Ectodermal cell (in vitro differentiated cells): ENCODE measurements around the gene ALDH4A1. TPM values are rescaled to one million over a fixed set of nuclear protein-coding genes. Genes with fewer than 3 reads are reported as not detected.

Experiments used
- H3K27ac ChIP-seq: 2 replicates; pipeline ENCODE4 v1.7.0; 2013; ENCODE audit warnings: mild to moderate bottlenecking, low read depth, low read length; ENCODE audit not compliant: insufficient read depth, poor library complexity, severe bottlenecking
- H3K27me3 ChIP-seq: 2 replicates; pipeline ENCODE4 v1.7.0; 2013; ENCODE audit warnings: mild to moderate bottlenecking, low read length; ENCODE audit not compliant: insufficient read depth, control insufficient read depth, poor library complexity, severe bottlenecking
- H3K36me3 ChIP-seq: one replicate; pipeline ENCODE4 v1.7.0; 2013; ENCODE audit warnings: low read length; ENCODE audit not compliant: control insufficient read depth, insufficient read depth
- H3K4me1 ChIP-seq: one replicate; pipeline ENCODE4 v1.7.0; 2013; ENCODE audit warnings: low read length; ENCODE audit not compliant: control insufficient read depth, insufficient read depth
- H3K4me3 ChIP-seq: 2 replicates; pipeline ENCODE4 v1.7.0; 2013; ENCODE audit warnings: low read depth, low read length, control low read depth; ENCODE audit not compliant: insufficient read depth
- H3K9me3 ChIP-seq: 2 replicates; pipeline ENCODE4 v1.7.0; 2013; ENCODE audit warnings: mild to moderate bottlenecking, low read length, moderate library complexity; ENCODE audit not compliant: control insufficient read depth
- WGBS, 2 experiments: methylation state at CpG; one replicate each; pipeline ENCODE4 v1.1.7; 2013; ENCODE audit warnings: missing lambda C conversion rate in 2 of 2; 5-methylcytosine and 5-hydroxymethylcytosine counted together
- polyA plus RNA-seq, 4 experiments: library from polyadenylated mRNA; stranded (reverse); fragments of 50-300 nt; gene quantifications; one replicate each; pipeline ENCODE4 v1.2.3, GENCODE V29; 2013

Gene ALDH4A1
- polyA plus RNA-seq (2013, experiment 1 of 4): 29.1 TPM
- 33.0 TPM for polyA plus RNA-seq (2013, experiment 2 of 4)
- 20.8 TPM for polyA plus RNA-seq (2013, experiment 3 of 4)
- 23.2 TPM for polyA plus RNA-seq (2013, experiment 4 of 4)

GRCh38 chr1:18902523-18903290 is at the start of gene ALDH4A1:
ALDH4A1 (minus strand) TSS chr1:18902555; CDS start chr1:18902523, 32 bp downstream.
- Histone ChIP-seq H3K9me3 (no peaks in the 10 kb centered on the region), H3K27ac (peak within 1 kb of the TSS; percentile 96)
- WGBS, 2 experiments: 0 to 1% methylated on average over 55 of the region's 55 CpGs

GRCh38 chr1:18951818-18952391 is 49.5 kb upstream of the ALDH4A1 start:
- no peaks in the 10 kb centered on the region for H3K36me3 ChIP-seq
- H3K4me3 ChIP-seq: no peak overlapping the region
- H3K9me3 ChIP-seq: no peaks in the 10 kb centered on the region
- 89% methylated on average over 8 of the region's 8 CpGs for WGBS, 2 experiments
- no peak overlapping the region for H3K27ac ChIP-seq
- H3K27me3 ChIP-seq: peaks cover 30% of the 10 kb centered on the region
- H3K4me1 ChIP-seq: peaks cover 36% of the 10 kb centered on the region

More at GRCh38 chr1:18902523-18903290, at the start of gene ALDH4A1:
- Histone ChIP-seq H3K4me1 (peaks cover 15% of the 10 kb centered on the region), H3K4me3 (peak within 1 kb of the TSS; percentile 87), H3K36me3 (no peaks in the 10 kb centered on the region), H3K27me3 (peaks cover 7% of the 10 kb centered on the region)

GRCh38 chr1:18951416-18951815 is 49.1 kb upstream of the ALDH4A1 start:
- H3K4me1 ChIP-seq: peaks cover 37% of the 10 kb centered on the region
- no peak overlapping the region for H3K27ac ChIP-seq

GRCh38 chr1:18950401-18951026 is 48.2 kb upstream of the ALDH4A1 start:
- Histone ChIP-seq H3K4me3 (no peak overlapping the region), H3K36me3 (no peaks in the 10 kb centered on the region), H3K27ac (peak overlapping the region; percentile 68), H3K4me1 (peaks cover 41% of the 10 kb centered on the region), H3K27me3 (peaks cover 23% of the 10 kb centered on the region), H3K9me3 (no peaks in the 10 kb centered on the region)
- WGBS, 2 experiments: 73 to 78% methylated on average over 19 of the region's 19 CpGs

More at GRCh38 chr1:18951416-18951815, 49.1 kb upstream of the ALDH4A1 start:
- no peaks in the 10 kb centered on the region for H3K9me3 ChIP-seq
- WGBS, 2 experiments: 86 to 87% methylated on average over 9 of the region's 9 CpGs
- H3K36me3 ChIP-seq: no peaks in the 10 kb centered on the region
- no peak overlapping the region for H3K4me3 ChIP-seq
- peaks cover 28% of the 10 kb centered on the region for H3K27me3 ChIP-seq

GRCh38 chr1:18949686-18950400 is 47.5 kb upstream of the ALDH4A1 start:
- Histone ChIP-seq H3K4me3 (no peak overlapping the region), H3K27me3 (peaks cover 16% of the 10 kb centered on the region), H3K4me1 (peaks cover 47% of the 10 kb centered on the region), H3K9me3 (no peaks in the 10 kb centered on the region), H3K27ac (peak overlapping the region; percentile 68), H3K36me3 (no peaks in the 10 kb centered on the region)
- 17 to 20% methylated on average over 22 of the region's 22 CpGs for WGBS, 2 experiments

GRCh38 chr1:18948913-18949685 is 46.7 kb upstream of the ALDH4A1 start:
- Histone ChIP-seq H3K4me3 (no peak overlapping the region), H3K36me3 (no peaks in the 10 kb centered on the region), H3K4me1 (peaks cover 50% of the 10 kb centered on the region), H3K27ac (peak overlapping the region; percentile 68), H3K9me3 (no peaks in the 10 kb centered on the region), H3K27me3 (peaks cover 9% of the 10 kb centered on the region)
- 68 to 69% methylated on average over 23 of the region's 23 CpGs for WGBS, 2 experiments

GRCh38 chr1:18948048-18948912 is 45.9 kb upstream of the ALDH4A1 start:
- no peak overlapping the region for H3K27ac ChIP-seq

GRCh38 chr1:18947570-18947969 is 45.2 kb upstream of the ALDH4A1 start:
- WGBS, 2 experiments: 87 to 91% methylated on average over 9 of the region's 9 CpGs
- Histone ChIP-seq H3K27me3 (no peaks in the 10 kb centered on the region), H3K36me3 (no peaks in the 10 kb centered on the region), H3K27ac (no peak overlapping the region), H3K9me3 (no peaks in the 10 kb centered on the region), H3K4me1 (peaks cover 50% of the 10 kb centered on the region), H3K4me3 (no peak overlapping the region)

More at GRCh38 chr1:18948048-18948912, 45.9 kb upstream of the ALDH4A1 start:
- WGBS, 2 experiments: 84 to 85% methylated on average over 15 of the region's 15 CpGs
- Histone ChIP-seq H3K9me3 (no peaks in the 10 kb centered on the region), H3K27me3 (peaks cover under 1% of the 10 kb centered on the region), H3K4me3 (no peak overlapping the region), H3K36me3 (no peaks in the 10 kb centered on the region), H3K4me1 (peaks cover 50% of the 10 kb centered on the region)
